ENCODE measurements around the gene ADGRD1.
"Not testable (repeated sequence)": the region's sequence is repeated elsewhere in the genome, so short reads cannot be mapped to it uniquely, and the experiment has no call there.

Gene ADGRD1

GRCh38 chr12:131128556-131128955 lies 174.8 kb downstream of the ADGRD1 start:
- Mint-ChIP-seq H3K4me1 (peaks cover 27% of the 10 kb centered on the region), H3K27ac (no peak overlapping the region), H3K27me3 (ENCODE audit: low read depth, poor library complexity) (peaks cover 19% of the 10 kb centered on the region), H3K9me3 (no peaks in the 10 kb centered on the region), H3K36me3 (ENCODE audit: low read depth) (no peaks in the 10 kb centered on the region), H3K4me3 (no peak overlapping the region)
- DNase-seq: no peak
- TF ChIP-seq CTCF (IDR thresholded peaks at IDR 0.05): no peak

DNA sequence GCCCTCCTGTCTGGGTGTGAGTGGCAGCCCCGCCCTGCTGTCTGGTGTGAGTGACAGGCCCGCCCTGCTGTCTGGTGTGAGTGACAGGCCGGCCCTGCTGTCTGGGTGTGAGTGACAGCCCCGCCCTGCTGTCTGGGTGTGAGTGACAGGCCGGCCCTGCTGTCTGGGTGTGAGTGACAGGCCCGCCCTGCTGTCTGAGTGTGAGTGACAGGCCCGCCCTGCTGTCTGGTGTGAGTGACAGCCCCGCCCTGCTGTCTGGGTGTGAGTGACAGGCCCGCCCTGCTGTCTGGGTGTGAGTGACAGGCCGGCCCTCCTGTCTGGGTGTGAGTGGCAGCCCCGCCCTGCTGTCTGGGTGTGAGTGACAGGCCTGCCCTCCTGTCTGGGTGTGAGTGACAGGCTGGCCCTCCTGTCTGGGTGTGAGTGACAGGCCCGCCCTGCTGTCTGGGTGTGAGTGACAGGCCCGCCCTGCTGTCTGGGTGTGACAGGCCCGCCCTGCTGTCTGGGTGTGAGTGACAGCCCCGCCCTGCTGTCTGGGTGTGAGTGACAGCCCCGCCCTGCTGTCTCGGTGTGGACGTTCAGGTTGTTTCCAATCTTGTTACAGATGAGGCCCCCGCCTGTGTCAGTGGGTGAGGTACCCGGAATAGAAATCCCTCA lies 175.4 kb downstream of the ADGRD1 start:
- H3K9me3 Mint-ChIP-seq; H3K36me3 Mint-ChIP-seq (ENCODE audit: low read depth); H3K4me3 Mint-ChIP-seq; H3K27ac Mint-ChIP-seq; DNase-seq: not testable (repeated sequence)
- peaks cover 27% of the 10 kb centered on the region for H3K4me1 Mint-ChIP-seq
- peaks cover 23% of the 10 kb centered on the region for H3K27me3 Mint-ChIP-seq (ENCODE audit: low read depth, poor library complexity)

GRCh38 chr12:131129839-131130238 lies 176.1 kb downstream of the ADGRD1 start:
- Mint-ChIP-seq H3K36me3 (ENCODE audit: low read depth) (no peaks in the 10 kb centered on the region), H3K4me3 (no peak overlapping the region), H3K27me3 (ENCODE audit: low read depth, poor library complexity) (peaks cover 19% of the 10 kb centered on the region), H3K27ac (peak overlapping the region; percentile 68), H3K4me1 (peaks cover 27% of the 10 kb centered on the region), H3K9me3 (no peaks in the 10 kb centered on the region)
- no peak for TF ChIP-seq CTCF (IDR thresholded peaks at IDR 0.05)
- DNase-seq: no peak

- no peaks in the 10 kb centered on the region for H3K9me3 Mint-ChIP-seq
- DNase-seq: no peak
- H3K36me3 Mint-ChIP-seq (ENCODE audit: low read depth): no peaks in the 10 kb centered on the region
- H3K4me3 Mint-ChIP-seq: no peak overlapping the region
- TF ChIP-seq CTCF (IDR thresholded peaks at IDR 0.05): no peak
- H3K27me3 Mint-ChIP-seq (ENCODE audit: low read depth, poor library complexity): peaks cover 18% of the 10 kb centered on the region
- H3K4me1 Mint-ChIP-seq: peaks cover 27% of the 10 kb centered on the region
- no peak overlapping the region for H3K27ac Mint-ChIP-seq
Observed at GRCh38 chr12:131130311-131130911, 176.7 kb downstream of the ADGRD1 start.

- no peak overlapping the region for H3K4me3 Mint-ChIP-seq
- no peak for DNase-seq
Observed at GRCh38 chr12:131131077-131131807, 177.5 kb downstream of the ADGRD1 start.

More at GRCh38 chr12:131131077-131131807, 177.5 kb downstream of the ADGRD1 start:
- H3K4me1 Mint-ChIP-seq: peaks cover 27% of the 10 kb centered on the region
- no peaks in the 10 kb centered on the region for H3K36me3 Mint-ChIP-seq (ENCODE audit: low read depth)
- H3K27me3 Mint-ChIP-seq (ENCODE audit: low read depth, poor library complexity): peaks cover 18% of the 10 kb centered on the region
- no peaks in the 10 kb centered on the region for H3K9me3 Mint-ChIP-seq
- TF ChIP-seq CTCF (IDR thresholded peaks at IDR 0.05): no peak
- H3K27ac Mint-ChIP-seq: no peak overlapping the region

Measured in nephron progenitor cell (in vitro differentiated cells).